Stomach (tissue), 4 donors: ENCODE measurements around the gene CSNK2B.

Experiments
- POLR2A ChIP-seq, 4 donors: fragments of 450-650 bp; IDR thresholded peaks; one replicate each; pipeline ENCODE4 v1.6.1; 2016; ENCODE audit warnings: antibody characterized with exemption in 4 of 4, control low read depth in 2 of 4, mild to moderate bottlenecking in 1 of 4, moderate library complexity in 1 of 4
- TF ChIP-seq, protein P1 (sequence below), 7 experiments: fragments of 450-650 bp in 4 of 7; fragments of 200-600 bp in 3 of 7; sonication (generic) in 3 of 7; IDR thresholded peaks; one replicate each; pipeline ENCODE4 v1.5.1; 2016 to 2019; ENCODE audit warnings: antibody characterized with exemption in 7 of 7, control low read depth in 2 of 7, mild to moderate bottlenecking in 1 of 7

DNA sequence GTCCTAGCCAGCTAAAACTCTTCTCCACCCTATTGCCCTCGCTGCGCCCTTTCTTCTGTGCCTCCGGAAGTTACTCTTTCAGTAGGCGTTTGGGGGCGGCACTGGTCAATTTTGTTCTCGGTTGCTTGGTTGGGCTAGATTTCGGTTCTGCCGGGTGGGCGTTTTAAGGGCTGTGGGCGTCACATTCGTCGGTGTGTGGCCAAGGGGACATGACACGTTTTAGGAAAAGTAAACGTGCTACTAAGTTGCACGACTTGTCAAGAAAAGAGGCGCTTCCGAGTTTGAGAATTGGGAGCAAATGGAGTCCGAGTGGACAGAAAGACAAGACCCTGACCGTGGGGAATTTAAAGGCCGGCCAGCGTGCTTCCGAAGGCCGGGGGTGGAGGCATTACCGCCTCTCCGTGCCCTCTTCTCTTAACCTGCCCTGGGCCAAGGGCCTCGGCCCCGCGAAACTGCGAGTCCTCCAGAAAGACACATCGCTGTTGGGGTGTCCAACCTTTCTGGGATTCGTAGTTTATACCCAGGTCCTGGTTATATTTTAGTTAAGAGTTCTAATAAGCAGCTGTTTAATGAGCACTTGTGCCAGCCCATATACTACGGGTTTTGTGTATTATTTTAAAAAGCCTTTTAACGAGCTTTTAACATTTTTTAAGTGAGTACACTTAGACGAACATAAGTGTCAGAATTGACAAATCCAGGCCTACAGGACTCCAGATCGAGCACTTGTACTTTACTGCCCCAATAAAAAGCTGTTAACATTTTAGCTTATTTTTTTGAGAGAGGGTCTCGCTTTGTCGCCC lies 12.8 kb upstream of the CSNK2B start:
- TF ChIP-seq POLR2A (IDR thresholded peaks at IDR 0.05) = peak in 1 of 4 donors; percentile 37
- TF ChIP-seq, protein P1, sequence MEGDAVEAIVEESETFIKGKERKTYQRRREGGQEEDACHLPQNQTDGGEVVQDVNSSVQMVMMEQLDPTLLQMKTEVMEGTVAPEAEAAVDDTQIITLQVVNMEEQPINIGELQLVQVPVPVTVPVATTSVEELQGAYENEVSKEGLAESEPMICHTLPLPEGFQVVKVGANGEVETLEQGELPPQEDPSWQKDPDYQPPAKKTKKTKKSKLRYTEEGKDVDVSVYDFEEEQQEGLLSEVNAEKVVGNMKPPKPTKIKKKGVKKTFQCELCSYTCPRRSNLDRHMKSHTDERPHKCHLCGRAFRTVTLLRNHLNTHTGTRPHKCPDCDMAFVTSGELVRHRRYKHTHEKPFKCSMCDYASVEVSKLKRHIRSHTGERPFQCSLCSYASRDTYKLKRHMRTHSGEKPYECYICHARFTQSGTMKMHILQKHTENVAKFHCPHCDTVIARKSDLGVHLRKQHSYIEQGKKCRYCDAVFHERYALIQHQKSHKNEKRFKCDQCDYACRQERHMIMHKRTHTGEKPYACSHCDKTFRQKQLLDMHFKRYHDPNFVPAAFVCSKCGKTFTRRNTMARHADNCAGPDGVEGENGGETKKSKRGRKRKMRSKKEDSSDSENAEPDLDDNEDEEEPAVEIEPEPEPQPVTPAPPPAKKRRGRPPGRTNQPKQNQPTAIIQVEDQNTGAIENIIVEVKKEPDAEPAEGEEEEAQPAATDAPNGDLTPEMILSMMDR (IDR thresholded peaks at IDR 0.05) = peak in 1 of 7 experiments; percentile 3
